Activated effector memory CD4-positive, alpha-beta T cell treated with anti-CD3 and anti-CD28 coated beads, Interleukin-2, amount 50 U/mL, for 16 hours (primary cell): ENCODE data around the gene FUS.
"Not testable (repeated sequence)": the region's sequence is repeated elsewhere in the genome, so short reads cannot be mapped to it uniquely, and the experiment has no call there.

Experiments
- DNase-seq: peaks from one replicate; pipeline ENCODE4 v3.0.0-alpha.2; 2020

FUS gene

GRCh38 chr16:31187808-31188189, 7.9 kb downstream of the FUS start:
- no peak for DNase-seq

- DNase-seq: no peak
Measured at GRCh38 chr16:31188450-31189411, 8.8 kb downstream of the FUS start.

GRCh38 chr16:31189412-31189778, 9.5 kb downstream of the FUS start:
- DNase-seq: no peak

DNA sequence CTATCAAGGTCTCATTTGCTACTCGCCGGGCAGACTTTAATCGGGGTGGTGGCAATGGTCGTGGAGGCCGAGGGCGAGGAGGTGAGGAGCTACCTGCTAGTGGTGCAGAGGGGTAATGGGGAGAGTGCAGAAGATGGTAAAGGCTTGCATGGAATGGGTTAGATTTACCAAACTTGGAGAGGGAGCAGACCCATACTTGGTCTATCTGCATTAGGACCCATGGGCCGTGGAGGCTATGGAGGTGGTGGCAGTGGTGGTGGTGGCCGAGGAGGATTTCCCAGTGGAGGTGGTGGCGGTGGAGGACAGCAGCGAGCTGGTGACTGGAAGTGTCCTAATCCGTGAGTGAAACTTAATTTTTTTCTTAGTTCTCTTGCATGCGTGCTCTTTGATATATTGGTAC, 10.1 kb downstream of the FUS start:
- no peak for DNase-seq

DNA sequence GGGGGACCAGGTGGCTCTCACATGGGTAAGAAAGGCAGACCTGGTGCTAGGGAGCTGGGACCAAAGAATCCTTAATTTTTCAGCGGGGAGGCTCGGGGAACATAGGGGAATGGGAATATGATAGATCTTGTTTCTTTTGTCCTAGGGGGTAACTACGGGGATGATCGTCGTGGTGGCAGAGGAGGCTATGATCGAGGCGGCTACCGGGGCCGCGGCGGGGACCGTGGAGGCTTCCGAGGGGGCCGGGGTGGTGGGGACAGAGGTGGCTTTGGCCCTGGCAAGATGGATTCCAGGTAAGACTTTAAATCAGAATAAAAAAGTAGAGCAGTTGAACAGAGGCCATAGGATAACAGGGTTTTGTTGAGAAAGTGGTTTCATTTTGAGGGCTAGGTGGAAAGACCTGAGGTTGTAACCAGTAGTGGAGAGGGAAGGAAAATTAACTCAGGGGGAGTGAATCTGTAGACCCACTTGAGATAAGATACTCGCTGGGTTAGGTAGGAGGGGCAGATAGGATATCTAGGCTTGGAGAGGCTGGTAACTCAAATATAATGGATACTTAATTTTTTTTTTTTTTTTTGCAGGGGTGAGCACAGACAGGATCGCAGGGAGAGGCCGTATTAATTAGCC, 11.0 kb downstream of the FUS start:
- no peak for DNase-seq

- no peak for DNase-seq
Measured at GRCh38 chr16:31191697-31192428, 11.9 kb downstream of the FUS start.

GRCh38 chr16:31192856-31193642, 13.1 kb downstream of the FUS start:
- DNase-seq: no peak

DNA sequence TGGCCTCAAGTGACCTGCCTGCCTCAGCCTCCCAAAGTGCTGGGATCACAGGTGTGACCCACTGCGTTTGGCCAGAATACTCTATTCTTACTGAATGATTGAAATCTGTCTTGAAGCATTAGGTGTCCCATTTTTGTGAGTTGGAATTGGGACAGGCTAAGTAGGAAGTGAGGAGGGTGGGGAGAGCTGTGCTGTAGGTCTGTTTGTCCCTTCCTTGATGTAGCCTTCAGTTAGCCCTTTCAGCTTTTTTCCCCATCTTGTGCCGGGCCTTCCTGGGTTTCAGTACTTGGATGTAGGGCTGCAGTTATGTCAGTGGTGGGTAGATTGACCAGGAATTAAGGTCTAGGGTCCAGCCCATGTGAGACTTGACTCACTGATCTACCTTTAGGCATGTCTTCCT, 13.9 kb downstream of the FUS start:
- DNase-seq: no peak

DNA sequence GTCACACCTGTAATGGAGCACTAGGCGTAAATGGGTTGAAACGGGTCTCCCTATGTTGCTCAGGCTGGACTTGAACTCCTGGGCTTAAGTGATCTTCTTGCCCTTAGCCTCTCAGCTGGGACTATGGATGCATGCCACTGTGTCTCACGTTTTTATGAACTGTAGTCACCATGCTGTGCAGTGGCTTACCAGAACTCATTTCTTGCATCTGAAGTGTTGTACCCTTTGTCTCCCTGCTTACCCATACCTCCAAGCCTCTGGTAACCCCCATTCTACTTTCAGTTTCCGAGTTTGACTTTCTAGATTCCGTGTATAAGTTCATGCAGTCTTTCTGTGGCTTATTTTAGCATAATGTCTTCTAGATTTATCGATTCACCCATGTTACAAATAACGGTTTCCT, 15.0 kb downstream of the FUS start:
- no peak for DNase-seq

- not testable (repeated sequence) for DNase-seq
Measured at GRCh38 chr16:31195861-31196260, 15.9 kb downstream of the FUS start.

- DNase-seq: no peak
Measured at GRCh38 chr16:31196324-31197088, 16.6 kb downstream of the FUS start.

GRCh38 chr16:31198207-31198882, 18.4 kb downstream of the FUS start:
- no peak for DNase-seq

GRCh38 chr16:31199430-31200041, 19.6 kb downstream of the FUS start:
- DNase-seq: no peak

- DNase-seq: not testable (repeated sequence)
Measured at GRCh38 chr16:31200111-31200510, 20.2 kb downstream of the FUS start.

DNA sequence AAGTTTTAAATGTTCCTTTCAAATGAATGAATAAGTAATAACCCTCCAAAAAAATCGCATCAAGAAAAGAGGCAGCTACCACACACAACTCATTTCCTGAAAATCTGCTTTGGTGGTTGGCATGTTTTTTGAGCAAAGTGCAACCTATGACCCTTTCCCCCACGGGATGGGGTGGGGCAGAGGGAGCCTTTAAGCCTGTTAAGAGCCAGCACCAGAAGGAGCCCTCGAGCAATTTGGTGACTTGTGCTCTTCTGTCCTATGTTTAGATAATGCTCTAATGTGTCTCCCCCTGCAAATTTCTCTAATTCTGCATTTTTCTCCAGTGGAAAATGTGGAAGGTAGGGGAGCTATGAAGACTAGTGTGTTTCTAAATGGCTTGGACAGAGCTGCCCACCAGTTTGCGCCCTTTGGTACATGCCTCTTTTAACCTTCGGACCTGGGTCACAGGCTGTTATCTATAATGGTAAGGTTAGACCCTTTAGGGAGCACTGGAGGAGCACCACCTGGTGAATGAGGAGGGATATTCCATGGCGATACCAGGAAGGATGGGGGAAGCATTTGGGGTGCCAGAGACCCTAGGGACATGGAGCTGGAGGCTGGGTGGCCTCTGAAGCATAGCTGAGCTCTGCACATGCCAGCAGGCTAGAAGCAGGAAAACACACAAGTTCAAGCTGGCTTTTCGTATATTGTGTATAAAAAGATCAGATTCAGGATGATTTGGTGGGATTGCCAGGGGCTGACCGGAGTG, 21.1 kb downstream of the FUS start:
- DNase-seq: peak; percentile 76

DNA sequence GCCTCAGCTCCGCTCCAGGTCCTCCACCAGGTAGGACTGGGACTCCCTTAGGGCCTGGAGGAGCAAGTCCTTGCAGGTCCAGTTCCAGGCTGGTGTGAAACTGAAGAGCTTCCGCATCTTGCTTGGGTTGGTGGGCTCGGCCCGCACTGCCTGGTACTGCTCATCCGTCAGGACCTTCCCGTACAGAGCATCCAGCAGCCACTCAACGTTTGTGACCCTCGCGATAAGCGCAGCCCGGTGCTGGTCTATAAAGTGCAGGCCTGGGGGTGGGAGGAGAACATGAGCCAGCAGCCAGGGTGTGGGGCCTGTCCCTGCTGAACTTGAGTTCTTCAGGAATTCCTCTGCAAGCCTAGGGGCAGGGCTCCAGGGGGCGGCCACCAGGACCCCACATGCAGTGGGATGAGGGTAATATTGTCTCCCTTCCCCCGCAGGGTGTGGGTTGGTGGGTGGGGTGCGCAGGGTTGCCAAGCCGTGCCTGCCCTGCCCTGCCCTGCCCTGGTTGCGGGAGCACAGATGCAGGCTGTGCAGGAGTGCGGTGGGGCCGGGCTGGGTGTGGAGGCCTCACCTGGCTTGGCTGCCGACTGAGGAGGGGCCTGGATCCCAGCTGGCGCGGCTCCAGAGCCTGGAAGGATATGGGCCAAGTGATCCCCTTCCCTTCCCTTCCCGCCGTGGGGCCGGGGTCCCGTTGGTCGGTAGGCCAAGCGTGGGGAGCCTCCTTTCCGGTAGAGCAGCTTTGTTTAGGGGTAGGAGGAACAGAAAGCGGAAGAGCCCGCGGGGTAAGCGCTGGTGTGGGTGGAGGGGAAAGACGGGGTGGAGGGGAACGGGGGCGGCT, 21.9 kb downstream of the FUS start:
- DNase-seq: peak; percentile 73

DNA sequence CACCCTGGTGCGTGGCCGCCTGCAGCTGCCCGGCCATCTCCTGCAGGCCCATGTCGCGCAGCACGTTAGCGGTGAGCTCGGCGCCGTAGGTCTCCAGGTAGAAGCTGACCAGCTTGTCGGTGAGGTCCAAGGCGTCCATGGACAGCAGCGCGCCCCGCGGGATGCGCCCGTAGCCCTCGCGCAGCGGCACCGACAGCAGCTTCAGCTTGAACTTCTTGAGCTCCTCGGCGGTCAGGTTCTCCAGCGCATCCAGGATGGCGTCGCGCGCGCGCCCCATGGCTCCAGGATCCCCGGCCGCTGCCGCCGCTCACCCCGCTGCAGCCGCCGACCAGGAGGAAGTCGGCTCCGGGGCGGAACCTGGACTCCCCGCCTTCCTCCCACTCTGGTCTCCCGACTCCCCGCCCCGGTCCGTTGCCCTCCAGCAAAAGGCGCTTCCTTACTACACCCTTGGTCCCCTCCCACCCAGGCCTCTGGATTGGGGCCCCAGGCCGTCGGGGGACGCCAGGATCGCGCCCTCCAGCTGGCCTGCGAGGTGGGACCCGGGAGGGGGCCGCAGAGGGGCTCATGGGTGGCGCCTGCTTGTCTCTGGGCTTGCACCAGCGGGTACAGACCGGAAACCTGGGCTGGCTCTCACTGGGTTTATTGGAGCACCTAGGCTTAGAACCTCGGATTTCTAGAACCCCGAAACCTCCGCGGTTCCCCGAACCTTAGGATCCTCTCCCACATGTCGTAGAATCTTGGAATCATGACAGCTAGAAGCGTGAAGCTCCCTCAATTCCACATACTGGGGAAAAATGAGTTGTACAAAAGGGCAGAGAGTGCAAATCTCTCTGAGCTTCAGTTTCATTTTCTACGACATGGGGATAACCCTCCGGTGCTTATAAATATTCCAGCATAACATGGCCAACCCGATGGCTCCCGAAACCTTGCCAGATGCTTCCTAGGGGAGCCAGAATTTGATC, 22.8 kb downstream of the FUS start, which contains the start of gene PYCARD:
Gene PYCARD, minus strand, starts transcription at position 347 of the 962 bp plus-strand sequence. Its CDS starts 70 bp downstream, at position 277.
- peak; percentile 75 for DNase-seq
